Measurements from ENCODE around the gene ILKAP. TPM values are rescaled to one million over a fixed set of nuclear protein-coding genes. Genes with fewer than 3 reads are reported as not detected.

The ILKAP gene
- total RNA-seq, 1 donor from 2014 or later, result 19.6 TPM

DNA sequence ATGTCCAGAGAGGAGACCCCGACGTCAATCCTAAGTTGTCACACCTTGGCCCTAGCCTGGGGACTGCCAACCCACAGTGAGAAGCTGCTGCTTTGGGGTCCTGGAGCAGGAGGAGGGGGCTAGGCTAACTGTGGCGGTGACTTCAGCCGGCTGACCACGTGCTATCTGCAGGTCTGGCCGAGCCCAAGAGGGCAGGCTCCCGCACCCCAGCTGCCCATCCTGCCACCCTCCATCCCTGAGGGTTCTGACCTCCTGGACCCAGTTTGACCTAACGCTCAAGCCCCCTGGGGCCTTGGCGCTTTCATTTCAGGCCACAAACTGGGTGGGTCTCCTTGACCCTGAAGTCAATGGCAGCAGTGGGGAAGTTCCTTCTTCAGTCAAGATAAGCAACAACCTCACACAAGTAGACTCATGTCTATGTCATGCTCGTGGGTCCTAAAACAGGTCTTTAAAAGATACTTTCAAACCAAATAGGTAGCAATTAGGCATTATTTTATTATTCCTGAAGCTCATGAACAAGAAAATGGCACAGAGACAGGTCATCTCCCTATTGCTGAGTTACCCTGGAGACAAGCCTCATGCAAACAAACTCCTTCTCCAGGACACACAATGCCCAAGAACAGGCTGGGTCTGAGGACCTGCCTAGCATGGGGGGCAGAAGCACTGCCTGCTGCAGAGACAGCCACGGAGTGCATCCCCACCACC is 34.1 kb upstream of the ILKAP start:
- DNase-seq (ENCODE audit: low read depth in 2 of 2), result no peak

DNA sequence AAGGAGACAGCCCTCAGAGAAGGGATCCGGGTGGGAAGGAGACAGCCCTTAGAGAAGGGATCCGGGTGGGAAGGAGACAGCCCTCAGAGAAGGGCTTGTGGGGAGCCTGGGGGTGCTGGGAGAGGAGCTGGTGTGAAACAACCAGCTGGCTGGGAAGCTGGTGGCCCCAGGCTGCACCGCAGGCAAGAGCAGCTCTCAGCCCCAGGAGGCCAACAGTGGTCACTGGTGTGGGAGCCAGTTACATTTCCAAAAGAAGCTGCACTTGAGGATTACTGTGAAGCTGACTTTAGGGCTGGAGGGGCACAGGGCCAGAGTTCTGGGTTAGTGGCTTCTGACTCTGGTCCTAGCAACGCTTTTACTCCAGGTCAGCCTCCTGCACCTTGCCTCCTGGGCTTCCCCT is 33.1 kb upstream of the ILKAP start:
- DNase-seq (ENCODE audit: low read depth in 2 of 2), result no peak

DNA sequence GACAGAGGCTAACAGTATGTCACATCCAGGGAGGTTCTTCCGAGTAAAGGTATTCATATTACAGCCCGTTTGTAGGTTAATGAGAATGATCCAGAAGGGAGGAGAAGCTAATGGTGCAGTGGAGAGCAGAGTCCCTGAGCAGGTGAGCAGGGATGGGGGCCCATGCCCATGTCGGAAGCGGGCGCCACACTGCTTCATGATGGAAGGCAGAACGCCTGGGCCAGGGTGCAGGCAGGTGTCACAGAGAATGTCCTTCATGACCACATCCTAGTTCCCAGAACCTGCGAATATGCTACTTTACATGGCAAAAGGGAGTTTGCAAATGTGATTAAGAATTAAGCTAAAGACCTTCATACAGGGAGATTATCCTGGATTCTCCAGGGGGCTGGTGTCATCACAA is 32.4 kb upstream of the ILKAP start:
- DNase-seq (ENCODE audit: low read depth in 2 of 2), result no peak

DNA sequence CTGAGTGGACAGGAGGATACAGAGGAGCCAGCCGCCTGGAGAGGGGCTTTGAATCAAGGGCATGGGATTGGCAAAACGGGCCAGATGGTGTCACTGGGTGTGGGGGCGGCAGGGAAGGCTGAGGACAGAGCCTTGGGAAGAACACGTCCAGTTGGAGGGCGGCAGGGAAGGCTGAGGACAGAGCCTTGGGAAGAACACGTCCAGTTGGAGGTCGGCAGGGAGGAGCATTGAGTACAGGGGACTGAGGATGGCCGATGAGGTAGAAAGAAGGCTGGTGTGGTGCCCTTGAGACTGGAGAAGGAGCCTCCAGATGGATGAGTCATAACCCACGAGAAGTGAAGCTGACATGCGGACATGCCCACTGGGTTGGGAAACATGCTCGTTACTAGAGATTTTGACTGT is 31.8 kb upstream of the ILKAP start:
- DNase-seq (ENCODE audit: low read depth in 2 of 2), result no peak

DNA sequence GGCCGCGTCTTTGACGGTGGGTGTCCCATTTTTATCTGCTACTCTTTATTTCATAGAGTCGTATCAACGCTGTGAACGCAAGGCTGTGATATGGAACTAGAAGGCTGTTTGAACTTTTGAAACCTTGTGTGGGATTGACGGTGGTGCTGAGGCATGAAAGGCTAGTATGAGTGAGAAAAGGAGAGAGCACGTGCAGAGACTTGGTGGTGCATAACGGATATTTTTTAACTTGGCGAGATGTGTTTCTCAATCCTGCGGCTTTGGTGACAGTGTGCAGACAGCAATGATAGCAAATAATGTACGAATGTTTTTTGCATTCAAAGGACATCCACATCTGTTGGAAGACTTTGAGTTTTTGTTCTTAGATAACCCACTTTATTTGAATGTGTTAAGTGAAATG is 30.1 kb upstream of the ILKAP start:
- no peak for DNase-seq (ENCODE audit: low read depth in 2 of 2)

DNA sequence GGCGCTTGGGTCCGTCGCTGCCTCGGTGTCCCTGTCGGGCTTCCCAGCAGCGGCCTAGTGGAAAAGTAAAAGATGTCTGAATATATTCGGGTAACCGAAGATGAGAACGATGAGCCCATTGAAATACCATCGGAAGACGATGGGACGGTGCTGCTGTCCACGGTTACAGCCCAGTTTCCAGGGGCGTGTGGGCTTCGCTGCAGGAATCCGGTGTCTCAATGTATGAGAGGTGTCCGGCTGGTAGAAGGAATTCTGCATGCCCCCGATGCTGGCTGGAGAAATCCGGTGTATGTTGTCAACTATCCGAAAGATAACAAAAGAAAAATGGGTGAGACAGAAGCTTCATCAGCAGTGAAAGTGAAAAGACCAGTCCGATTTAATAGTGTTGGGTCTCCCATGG is 28.3 kb upstream of the ILKAP start:
- no peak for DNase-seq (ENCODE audit: low read depth in 2 of 2)

DNA sequence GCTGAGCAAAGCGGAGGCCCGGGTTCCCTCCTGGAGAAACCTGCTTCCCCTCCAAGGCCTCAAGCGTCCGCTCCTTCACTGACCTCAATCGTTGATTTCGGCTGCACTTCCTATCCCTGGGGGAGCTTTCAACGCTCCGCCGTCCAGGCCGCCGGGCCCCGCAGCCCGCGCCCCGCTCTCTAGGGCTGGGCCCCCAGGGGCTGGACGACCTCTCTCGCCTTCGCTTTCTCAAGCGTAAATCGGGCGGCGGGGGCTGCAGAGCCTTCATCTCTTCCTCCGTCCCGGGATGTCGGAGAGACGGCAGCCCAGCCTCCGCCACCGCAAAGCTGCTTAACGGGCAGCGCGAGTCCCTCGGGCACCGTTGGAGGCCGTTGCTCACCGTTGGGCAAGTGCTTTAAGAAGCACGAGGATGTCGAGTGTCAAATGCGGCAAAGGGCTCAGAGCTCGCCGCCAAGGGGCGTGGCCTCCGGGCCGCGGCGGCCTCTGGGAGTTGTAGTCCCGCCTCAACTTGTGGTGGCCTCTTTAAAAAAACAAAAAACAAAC is 27.8 kb upstream of the ILKAP start:
- peak; percentile 47 to 69 for DNase-seq (ENCODE audit: low read depth in 2 of 2)

DNA sequence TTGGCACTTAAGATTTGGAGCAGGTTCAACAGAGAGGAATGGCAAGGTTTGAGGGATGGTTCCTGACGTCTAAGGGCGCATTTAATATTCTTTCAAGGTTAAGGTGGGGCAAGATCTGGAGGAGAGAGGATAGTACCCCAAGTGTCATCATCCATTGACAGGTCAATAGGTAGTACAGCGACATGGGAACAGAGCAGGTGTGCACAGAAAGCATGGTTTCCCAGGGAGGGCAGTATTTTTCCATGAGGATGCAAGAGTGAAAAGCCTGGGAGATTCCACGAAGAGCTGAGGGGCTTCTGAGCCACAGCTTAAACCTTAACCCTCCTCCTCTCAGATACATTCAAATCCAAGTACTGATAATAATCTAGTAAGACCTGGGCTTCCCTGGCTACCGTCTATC is 27.2 kb upstream of the ILKAP start:
- no peak for DNase-seq (ENCODE audit: low read depth in 2 of 2)

DNA sequence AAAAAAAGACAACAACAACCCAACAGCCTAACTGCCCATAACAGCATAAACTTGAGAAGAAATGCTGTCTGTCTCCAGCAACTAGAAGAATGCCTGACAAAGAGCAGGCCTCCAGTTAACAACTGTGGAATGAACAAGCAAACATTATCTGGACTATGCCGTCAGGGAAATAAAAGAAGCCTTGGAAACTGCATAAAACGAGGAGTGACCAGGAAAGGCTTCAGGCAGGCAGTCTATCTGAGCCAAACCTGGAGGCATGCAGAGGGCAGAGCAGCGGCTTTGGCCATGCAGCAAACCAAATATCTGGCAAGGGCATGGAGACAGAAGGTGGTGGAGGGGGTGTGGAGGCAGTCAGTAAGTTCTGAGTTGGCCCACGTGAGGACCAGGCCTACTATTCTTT is 25.2 kb upstream of the ILKAP start:
- no peak for DNase-seq (ENCODE audit: low read depth in 2 of 2)

DNA sequence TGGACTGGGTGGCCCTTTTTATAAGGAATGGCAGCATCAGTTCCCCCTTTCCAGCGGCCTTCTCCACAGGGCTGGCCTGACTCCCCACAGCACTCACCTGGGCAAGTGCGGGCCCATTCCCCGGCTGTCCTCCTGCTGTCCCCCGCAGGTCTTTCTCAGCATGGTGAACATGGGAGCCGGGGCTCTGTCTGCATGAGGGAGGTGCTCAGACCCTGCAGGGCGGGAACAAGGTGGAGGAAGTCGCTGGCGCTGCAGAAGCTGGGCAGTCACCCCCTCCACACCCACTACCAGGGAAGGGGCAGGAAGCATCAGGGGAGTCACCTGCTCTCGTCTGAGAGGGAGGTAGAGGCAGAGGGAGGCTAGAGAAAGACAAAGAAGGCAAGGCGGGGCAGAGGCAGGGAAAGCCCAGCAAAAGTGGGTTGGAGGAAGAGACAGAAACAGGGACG is 24.1 kb upstream of the ILKAP start:
- no peak for DNase-seq (ENCODE audit: low read depth in 2 of 2)

DNA sequence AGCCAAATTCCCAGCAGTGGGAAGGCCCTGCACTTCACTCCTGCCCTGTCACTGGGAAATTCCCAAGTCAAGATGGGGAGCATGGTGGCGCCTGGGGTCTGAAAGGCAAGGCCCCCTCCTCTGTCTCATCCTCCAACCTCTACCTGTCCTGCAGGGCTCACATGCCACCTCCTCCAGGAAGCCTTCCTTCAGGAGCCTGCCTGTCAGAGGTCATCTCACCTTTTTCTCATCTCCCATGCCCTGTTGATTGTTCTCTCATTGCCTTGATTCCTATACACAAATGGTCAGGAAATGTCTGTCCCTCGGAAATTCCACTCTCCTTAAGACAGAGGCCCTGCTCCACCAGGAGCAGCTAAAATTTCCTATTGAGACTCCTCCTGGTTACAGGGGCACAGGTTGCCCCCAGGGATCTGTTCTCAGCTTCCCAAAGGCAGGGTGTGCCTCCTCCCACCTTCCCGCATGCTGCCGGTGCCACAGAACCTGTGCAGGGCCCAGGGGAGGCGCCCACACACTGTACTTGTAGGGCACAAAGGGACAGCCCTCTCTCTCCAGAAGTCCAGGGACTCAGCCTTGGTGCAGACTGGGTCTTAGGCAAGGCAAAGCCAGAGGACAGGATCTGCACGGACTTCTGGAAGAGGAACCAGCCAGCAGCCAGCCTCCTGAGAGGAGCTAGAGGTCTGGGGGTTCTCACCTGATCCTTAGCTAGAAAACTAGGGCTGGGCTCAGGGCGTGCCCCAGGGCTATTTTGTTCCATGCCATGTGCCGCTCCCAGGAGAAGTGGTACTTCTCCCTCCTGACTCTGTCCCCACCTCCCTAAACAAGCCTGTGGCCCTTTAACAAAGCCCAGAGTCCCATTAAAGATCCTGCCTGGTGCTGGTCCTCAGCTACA is 23.4 kb upstream of the ILKAP start:
- no peak for DNase-seq (ENCODE audit: low read depth in 2 of 2)

DNA sequence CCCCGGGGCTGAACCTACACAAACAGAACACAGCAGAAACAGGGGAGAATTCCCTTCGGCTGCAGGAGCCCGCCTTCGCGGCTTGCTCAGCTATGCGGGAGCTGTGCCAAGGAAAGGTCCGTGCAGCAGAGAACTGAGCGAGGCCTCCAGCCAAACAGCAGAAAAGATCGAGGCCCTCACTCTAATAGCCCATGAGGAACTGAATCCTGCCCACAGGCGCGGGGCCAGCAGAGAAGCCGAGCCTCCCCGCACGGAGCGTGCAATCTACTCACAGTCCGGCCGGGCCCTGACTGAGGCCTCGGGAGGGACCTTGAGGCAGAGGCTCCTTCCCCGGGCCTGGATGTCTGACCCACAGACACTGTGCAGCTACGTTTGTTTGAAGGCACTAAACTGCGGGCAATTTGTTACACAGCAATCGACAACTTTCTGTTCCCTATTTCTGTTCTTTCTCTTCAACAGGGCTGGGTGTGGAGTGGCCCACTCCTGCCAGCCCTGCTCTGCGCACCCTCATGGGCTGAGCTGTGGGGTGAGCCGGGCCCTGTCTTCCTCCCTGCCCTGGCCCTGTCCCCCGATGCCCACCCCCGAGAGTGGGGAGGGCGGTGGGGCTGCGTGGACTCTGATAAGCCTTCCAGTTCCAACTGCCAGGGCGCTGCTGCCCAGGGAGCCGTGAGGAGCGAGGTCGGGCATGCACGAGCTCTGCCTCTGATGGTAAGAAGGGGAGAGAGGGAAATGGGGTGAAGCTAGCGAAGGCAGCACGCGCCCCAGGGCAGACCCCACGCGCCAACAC is 22.6 kb upstream of the ILKAP start:
- no peak for DNase-seq (ENCODE audit: low read depth in 2 of 2)

DNA sequence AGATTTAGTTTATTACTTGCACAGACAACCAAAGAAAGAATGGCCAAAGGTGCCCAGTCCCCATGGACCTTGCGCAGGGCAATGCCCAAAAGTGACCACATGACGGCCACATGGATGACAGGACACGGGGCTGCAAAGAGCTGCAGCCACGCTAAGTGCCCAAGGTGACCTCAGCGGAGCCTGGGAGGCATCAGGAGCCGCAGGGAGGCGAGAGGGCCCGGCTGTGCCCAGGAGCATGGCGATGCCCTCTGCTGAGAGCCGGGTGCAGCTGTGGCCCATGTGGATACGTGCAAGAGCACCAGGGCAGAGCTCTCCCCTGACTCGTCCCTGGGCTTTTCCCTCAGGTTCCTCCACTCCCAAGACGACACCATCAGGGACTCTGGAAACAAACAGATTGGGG is 21.6 kb upstream of the ILKAP start:
- DNase-seq (ENCODE audit: low read depth in 2 of 2), result no peak

DNA sequence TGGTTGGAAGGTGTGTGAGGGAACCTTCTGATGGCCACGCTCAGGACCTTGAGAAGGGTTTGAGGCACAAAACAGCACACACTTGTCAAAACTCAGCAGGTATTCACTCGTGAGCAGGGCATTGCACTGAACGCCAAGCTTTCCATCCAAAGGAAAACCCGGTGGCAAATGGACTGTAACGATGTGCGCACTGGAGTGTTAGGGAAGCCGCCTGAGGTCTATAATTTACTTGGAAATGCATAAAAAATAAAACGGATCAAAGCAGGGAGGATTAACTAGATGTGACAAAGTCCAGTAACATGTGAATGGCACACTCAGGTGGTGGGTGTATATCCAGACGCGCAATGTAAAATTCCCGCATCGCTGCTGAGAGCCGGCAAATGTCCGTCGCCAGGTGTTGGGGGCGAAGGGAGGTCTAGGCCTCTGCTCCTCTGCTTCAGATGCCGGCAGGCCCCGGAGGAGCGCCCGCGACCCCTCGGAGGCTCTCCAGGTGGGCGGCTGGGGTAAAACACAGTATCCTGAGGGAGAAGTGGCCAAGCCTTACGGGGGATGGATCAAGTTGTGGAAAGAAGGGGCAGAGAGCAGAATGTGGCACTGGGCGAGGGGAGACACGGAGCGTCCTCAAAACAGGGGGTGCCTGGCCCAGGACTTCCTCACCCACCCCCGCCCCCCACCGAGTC is 21.0 kb upstream of the ILKAP start:
- DNase-seq (ENCODE audit: low read depth in 2 of 2), result no peak

DNA sequence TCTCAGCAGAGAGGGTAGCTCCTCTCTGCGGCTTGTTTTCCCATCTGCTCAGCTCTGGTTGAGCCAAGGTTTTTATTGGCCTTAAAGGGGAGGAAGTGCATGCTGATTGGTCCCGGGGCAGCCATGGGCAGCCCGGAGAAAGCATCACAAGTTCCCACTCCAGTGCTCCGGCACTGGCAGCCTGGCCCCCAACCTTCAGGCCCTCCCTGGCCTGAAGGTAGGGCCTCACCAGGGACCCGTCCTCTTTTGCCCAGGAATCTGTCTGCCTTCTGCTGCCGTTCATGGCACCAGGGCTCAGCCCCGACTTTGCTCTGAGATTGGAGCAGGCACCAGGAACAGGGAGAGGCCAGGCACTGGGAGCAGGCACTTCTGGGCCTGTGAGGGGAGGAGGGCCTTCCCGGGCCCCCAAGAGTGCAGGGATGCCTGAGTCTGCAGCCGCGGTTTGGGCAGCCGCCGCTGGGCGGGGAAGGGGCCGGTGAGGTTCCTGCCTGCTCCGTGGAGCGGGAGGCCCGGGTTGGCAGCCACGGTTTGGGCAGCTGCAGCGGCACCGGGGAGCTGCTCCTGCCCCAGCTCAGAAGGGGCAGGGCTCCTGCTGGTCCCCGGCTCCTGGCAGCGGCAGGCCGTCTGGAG is 17.5 kb upstream of the ILKAP start:
- no peak for DNase-seq (ENCODE audit: low read depth in 2 of 2)

DNA sequence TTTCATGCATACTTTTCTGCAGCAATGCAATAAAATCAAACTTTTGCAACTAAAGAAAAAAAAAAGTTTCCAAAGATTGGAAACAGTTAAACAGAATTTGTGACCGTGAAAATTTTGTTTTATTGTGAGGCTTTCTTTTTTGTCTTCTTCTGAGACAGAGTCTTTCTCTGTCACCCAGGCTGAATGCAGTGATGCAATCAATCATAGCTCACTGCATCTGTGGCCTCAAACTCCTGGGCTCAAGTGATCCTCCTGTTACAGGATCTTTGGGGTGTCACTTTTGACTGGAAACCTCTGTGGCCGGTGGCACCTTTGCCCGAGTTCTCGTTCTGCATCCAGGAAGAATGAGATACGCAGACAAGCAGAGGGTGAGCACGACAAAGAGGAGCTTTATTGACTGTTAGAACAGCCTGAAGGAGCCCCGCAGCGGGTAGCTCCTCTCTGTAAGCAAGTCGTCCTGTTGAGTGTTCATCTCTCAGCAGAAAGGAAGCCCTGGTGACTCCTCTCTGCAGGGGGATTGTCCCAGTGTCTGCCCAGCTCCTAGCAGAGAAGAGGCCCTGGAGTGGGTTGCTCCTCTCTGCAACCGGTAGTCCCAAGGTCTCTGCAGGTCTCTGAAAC is 16.9 kb upstream of the ILKAP start:
- DNase-seq (ENCODE audit: low read depth in 2 of 2), result no peak

DNA sequence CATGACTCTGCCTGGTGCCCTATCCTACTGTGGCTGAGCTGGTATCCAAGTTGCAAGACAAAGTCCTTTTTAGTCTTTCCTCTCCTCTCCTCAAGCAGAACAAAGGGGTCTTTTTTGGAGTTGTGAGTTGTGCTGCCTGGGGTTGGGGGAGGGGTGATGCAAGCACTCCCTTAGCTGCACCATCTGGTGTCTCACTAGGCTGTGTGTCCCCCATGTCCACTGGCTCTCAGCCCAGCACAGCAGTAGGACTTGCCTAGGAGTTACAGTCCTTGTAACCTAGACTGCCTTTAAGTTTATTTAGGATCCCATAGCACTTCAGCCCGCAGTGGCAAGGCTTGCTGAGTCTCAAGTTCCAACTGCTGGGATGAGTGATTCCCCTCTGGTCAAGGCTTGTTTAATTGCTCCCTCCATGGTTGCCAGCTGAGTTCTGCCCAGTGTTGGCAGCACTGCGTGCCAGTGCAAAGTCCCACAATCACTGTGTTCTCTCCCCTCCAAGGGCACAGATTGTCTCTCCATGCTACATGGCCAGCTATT is 13.2 kb upstream of the ILKAP start:
- DNase-seq (ENCODE audit: low read depth in 2 of 2), result no peak

DNA sequence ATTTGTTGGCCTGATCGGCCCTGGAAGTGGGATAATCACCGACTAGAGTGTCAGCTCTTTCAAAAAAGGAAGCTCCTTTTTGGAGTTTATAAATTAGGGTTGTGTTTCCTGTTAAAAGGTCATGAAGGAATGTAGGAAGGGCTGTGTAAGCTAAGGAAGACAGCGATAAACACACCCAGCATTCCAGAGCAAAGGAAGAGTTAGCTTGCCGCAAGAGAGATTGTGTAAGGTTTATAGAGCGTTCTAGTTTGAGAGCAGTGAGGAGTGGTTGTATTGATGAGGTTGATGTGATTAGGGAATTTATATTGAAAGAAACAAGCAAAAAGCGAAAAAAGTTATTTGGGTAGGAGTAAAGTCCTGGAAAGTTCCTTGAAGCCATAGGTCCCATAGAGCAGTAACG is 3.5 kb upstream of the ILKAP start:
- DNase-seq (ENCODE audit: low read depth in 2 of 2), result no peak

DNA sequence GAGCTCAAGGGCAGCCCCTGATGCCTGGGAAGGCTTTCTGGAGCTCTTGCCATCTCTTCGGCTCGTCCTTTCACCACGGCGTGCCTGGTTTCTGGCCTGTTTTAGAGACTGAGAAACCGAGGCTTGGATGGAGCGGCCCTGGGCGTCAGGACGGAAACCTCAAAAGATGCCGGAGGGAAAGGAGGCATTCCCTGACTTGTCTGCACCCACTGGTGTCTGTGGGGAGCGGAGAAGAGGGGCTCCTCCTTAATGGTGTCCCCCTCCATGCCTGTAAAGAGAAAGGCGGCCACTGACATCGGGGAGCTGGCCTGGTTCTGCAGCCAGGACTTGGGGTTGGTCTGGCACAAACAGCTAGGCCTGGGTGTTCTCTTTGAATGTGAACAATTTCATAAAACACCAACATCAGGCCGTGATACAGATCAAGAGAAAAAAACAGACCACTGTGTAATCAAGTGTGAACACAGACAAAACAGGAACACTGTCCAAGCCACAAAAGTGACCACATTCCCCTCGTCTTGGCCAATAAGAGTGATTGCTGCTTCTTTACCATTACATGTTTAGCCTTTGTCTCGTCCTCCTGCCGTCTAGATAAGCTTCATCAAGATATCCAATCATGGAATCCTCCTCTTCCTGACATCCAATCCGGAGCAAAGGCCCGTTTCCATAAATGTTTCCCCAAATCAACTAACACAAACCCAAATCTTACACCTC is 633 bp upstream of the ILKAP start:
- DNase-seq (ENCODE audit: low read depth in 2 of 2), result no peak

All from lung microvascular endothelial cell (primary cell).